ENCODE results near the gene KIAA0513.

Gene KIAA0513

GRCh38 chr16:85077576-85078125, 50.1 kb downstream of the KIAA0513 start:
- no peak overlapping the region for H3K27ac ChIP-seq
- no peak for TF ChIP-seq CTCF (conservative IDR thresholded peaks at IDR 0.05; ENCODE audit: low read depth)
- CTCF ChIA-PET: interaction anchor here (2.2 kb wide), 1 partner anchor 9 kb away, joined by 9 read pairs; no protein-coding TSS in a partner anchor
- POLR2A ChIA-PET (ENCODE audit: low non-redundant PET): no interaction called here
- no peak for DNase-seq (ENCODE audit: low spot score)

DNA sequence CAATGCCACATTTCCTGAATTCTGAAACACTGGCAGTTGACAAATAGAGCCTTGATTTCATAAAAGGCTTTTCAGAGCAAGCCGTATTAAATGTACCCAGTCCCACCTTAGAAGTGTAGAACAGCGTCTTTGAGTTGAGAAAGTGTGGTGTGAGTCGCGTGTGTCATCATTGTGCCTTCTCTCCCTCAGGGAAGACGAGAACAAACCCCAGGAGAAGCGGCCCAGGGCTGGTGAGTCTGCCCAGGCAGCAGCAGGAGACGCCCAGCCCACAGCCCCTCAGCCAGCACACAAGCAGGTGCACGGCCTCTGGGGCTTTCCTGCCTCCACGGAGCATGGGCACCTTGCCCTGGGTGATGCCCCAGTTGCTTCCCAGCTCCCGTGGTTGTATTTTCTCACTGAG, 50.6 kb downstream of the KIAA0513 start:
- CTCF ChIA-PET: interaction anchor here (2.2 kb wide), 1 partner anchor 9 kb away, joined by 9 read pairs; no protein-coding TSS in a partner anchor
- no peak overlapping the region for H3K27ac ChIP-seq
- no peak for DNase-seq (ENCODE audit: low spot score)
- TF ChIP-seq CTCF (conservative IDR thresholded peaks at IDR 0.05; ENCODE audit: low read depth): no peak
- POLR2A ChIA-PET (ENCODE audit: low non-redundant PET): no interaction called here

DNA sequence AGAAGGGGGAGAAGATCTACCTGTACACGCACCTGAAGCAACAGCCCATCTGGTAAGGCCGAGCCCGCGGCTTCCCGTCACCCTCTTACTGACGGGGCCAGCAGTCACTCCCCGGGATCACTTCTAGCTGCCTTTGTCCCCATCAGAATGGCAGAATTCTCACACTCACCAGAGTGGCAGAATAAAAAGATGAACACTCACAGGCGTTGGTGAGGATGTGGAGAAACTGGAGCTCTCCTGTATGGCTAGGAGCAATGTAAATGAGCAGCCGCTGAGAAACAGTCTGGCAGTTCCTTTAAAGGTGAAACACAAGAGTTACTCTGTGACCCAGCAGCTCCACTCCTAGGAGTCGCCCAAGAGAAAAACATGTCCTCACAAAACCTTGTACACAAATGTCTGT, 51.4 kb downstream of the KIAA0513 start:
- POLR2A ChIA-PET (ENCODE audit: low non-redundant PET): no interaction called here
- DNase-seq (ENCODE audit: low spot score): no peak
- CTCF ChIA-PET: interaction anchor here (0.7 to 2.2 kb wide), 4 partner anchors 8 to 398 kb away, joined by 3 to 9 read pairs (median 3); no protein-coding TSS in a partner anchor
- TF ChIP-seq CTCF (conservative IDR thresholded peaks at IDR 0.05; ENCODE audit: low read depth): no peak
- H3K27ac ChIP-seq: no peak overlapping the region

DNA sequence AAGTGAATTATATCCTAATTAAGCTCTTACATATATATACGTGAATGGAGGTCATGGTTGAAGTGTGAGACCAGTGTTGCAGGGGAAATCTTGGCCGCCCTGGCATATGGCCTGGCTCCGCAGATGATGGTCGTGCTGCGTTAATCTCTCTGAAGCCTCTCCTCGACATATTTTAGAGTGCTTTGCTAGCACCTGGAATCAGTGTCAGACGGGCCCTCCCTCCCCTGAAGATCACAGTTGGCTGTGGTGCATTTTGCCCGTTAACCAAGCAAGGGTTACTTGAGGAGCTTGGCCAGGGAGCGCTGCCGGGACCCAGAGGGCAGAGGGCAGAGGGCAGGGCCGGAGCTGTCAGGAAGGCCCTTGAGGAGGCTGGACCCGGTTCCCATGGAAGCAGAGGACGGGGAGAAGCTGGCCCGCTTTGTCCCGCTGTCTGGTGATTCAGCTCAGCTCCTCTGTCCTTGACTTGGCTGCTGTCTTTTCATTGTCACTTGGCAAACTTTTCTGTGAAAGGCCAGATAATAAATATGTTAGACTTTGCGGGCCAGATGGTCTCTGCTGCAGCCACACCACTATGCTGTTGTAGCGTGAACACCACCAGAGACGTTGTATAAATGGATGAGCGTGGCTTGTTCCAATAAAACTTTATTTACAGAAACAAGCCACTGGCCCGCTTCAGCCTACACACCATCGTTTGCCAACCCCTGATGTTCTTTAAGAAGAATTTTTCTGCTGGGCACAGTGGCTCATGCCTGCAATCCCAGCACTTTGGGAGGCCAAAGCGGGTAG, 52.4 kb downstream of the KIAA0513 start:
- TF ChIP-seq CTCF (conservative IDR thresholded peaks at IDR 0.05; ENCODE audit: low read depth): no peak
- ChIA-PET CTCF (interaction anchor here (0.7 to 1.0 kb wide), 2 partner anchors 106 to 397 kb away, joined by 3 to 6 read pairs; no protein-coding TSS in a partner anchor), POLR2A (ENCODE audit: low non-redundant PET) (no interaction called here)
- no peak overlapping the region for H3K27ac ChIP-seq
- DNase-seq (ENCODE audit: low spot score): no peak

GRCh38 chr16:85081038-85081437, 53.4 kb downstream of the KIAA0513 start:
- no peak overlapping the region for H3K27ac ChIP-seq
- ChIA-PET POLR2A (ENCODE audit: low non-redundant PET) (interaction anchor here (0.6 kb wide), 1 partner anchor 27 kb away, joined by 5 read pairs; no protein-coding TSS in a partner anchor), CTCF (interaction anchor here (0.7 kb wide), 1 partner anchor 11 kb away, joined by 3 read pairs; no protein-coding TSS in a partner anchor)
- DNase-seq (ENCODE audit: low spot score): no peak
- no peak for TF ChIP-seq CTCF (conservative IDR thresholded peaks at IDR 0.05; ENCODE audit: low read depth)

DNA sequence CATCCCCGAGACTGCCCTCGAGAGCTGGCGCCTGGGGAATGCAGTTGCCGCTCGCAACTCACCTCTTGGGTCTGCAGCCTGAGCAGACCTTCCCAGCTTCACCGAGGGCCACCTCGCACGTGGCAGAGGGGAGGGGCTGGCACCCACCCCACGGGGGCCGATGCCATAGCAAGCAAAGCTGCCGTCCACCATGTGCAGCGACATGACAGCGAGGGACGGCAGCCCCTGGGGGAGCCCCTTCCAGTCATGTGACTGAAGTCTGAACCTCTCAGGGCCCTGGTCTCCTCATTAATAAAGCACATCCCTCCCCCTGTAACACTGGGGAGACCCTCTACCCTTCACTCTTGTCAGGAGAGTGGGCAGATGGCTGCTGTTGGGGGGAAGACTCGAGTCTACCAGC, 54.2 kb downstream of the KIAA0513 start:
- ChIA-PET POLR2A (ENCODE audit: low non-redundant PET) (interaction anchor here (0.6 kb wide), 1 partner anchor 27 kb away, joined by 5 read pairs; no protein-coding TSS in a partner anchor), CTCF (interaction anchor here (0.6 kb wide), 1 partner anchor 109 kb away, joined by 3 read pairs; no protein-coding TSS in a partner anchor)
- H3K27ac ChIP-seq: no peak overlapping the region
- DNase-seq (ENCODE audit: low spot score): no peak
- TF ChIP-seq CTCF (conservative IDR thresholded peaks at IDR 0.05; ENCODE audit: low read depth): no peak

Measured in RWPE1 (cell line).